ENCODE results near the gene IL36A.

GRCh38 chr2:113018509-113018908, 13.2 kb downstream of the IL36A start:
- no peak for TF ChIP-seq CTCF (IDR thresholded peaks at IDR 0.05)
- TF ChIP-seq POLR2A (IDR thresholded peaks at IDR 0.05) = no peak
